ENCODE measurements around the gene SNRPE. TPM values are rescaled to one million over a fixed set of nuclear protein-coding genes. Genes with fewer than 3 reads are reported as not detected.

SNRPE gene
- total and polyA plus RNA-seq, 2 experiments from 2014 or later = 99.3 to 904 TPM

GRCh38 chr1:203858975-203859374 lies 2.4 kb upstream of the SNRPE start (continued):
- no peak for TF ChIP-seq REST (IDR thresholded peaks at IDR 0.05; ENCODE audit: unreplicated experiment)

GRCh38 chr1:203860396-203861025 lies 888 bp upstream of the SNRPE start:
- Mint-ChIP-seq H3K9me3 (no peaks in the 10 kb centered on the region), H3K27ac (0 out of 2 replicates have a peak overlapping the region, but pooled peaks have one; percentile 18), H3K27me3 (ENCODE audit: insufficient read depth, low read depth, poor library complexity) (peaks cover 8% of the 10 kb centered on the region), H3K36me3 (ENCODE audit: low read depth) (peaks cover 34% of the 10 kb centered on the region), H3K4me3 (peak overlapping the region; percentile 95), H3K4me1 (peaks cover 5% of the 10 kb centered on the region; the same call in 2 of the 3 replicates)
- H3K36me3 ChIP-seq (ENCODE audit: insufficient read depth) = peaks cover 24% of the 10 kb centered on the region
- H3K79me2 ChIP-seq (replicated peaks; ENCODE audit: insufficient read depth) = peaks cover 37% of the 10 kb centered on the region
- DNase-seq (ENCODE audit: low spot score) = peak; percentile 46
- H3K27ac ChIP-seq (ENCODE audit: low read depth) = no peak overlapping the region
- H2AFZ ChIP-seq = peak overlapping the region; percentile 25; the same call in 1 of the 2 replicates
- no peaks in the 10 kb centered on the region for H3K9me2 ChIP-seq (ENCODE audit: insufficient read depth)
- H4K20me1 ChIP-seq (replicated peaks; ENCODE audit: insufficient read depth) = peaks cover 10% of the 10 kb centered on the region; the same call in 1 of the 2 replicates
- peak overlapping the region; percentile 30; the same call in 1 of the 2 replicates for H3K4me3 ChIP-seq
- no peak; the same call in 2 of the 3 replicates for ATAC-seq
- no peaks in the 10 kb centered on the region; the same call in 1 of the 2 replicates for H3F3A ChIP-seq (replicated peaks; ENCODE audit: low read depth)
- no peaks in the 10 kb centered on the region for H3K27me3 ChIP-seq (ENCODE audit: insufficient read depth)
- peaks cover 5% of the 10 kb centered on the region for H3K4me1 ChIP-seq (ENCODE audit: insufficient read depth)
- H3K4me2 ChIP-seq = no peak overlapping the region
- no peak for TF ChIP-seq EZH2phosphoT487 (IDR thresholded peaks at IDR 0.05; ENCODE audit: unreplicated experiment)
- TF ChIP-seq EZH2 (IDR thresholded peaks at IDR 0.05; ENCODE audit: low read depth, unreplicated experiment) = no peak
- no peak for TF ChIP-seq JUNB (IDR thresholded peaks at IDR 0.05; ENCODE audit: unreplicated experiment)
- no peak for TF ChIP-seq NANOG (IDR thresholded peaks at IDR 0.05; ENCODE audit: borderline replicate concordance)
- no peak for TF ChIP-seq ZNF462 (CRISPR knock-in tag; IDR thresholded peaks at IDR 0.05)
- no peak for TF ChIP-seq ETS1 (IDR thresholded peaks at IDR 0.05)
- no peak for TF ChIP-seq CTCF (conservative IDR thresholded peaks at IDR 0.05; ENCODE audit: low read depth in 2 of 2)
- no peak for TF ChIP-seq POLR2AphosphoS5 (IDR thresholded peaks at IDR 0.05; ENCODE audit: low read depth)
